NK-92 treated with Interleukin-12 subunit alpha and Interleukin-12 subunit beta, amount 100 ng/mL, for 24 hours (cell line): ENCODE results near the gene STING1.
A peak's percentile ranks its signal among the peaks of the same experiment; 100 is the strongest.
"Not testable (repeated sequence)": the region's sequence is repeated elsewhere in the genome, so short reads cannot be mapped to it uniquely, and the experiment has no call there.

ENCODE experiments used
- DNase-seq: peaks from one replicate; lab custom pipeline; 2025; lab: John Stamatoyannopoulos, UW

STING1 gene

DNA sequence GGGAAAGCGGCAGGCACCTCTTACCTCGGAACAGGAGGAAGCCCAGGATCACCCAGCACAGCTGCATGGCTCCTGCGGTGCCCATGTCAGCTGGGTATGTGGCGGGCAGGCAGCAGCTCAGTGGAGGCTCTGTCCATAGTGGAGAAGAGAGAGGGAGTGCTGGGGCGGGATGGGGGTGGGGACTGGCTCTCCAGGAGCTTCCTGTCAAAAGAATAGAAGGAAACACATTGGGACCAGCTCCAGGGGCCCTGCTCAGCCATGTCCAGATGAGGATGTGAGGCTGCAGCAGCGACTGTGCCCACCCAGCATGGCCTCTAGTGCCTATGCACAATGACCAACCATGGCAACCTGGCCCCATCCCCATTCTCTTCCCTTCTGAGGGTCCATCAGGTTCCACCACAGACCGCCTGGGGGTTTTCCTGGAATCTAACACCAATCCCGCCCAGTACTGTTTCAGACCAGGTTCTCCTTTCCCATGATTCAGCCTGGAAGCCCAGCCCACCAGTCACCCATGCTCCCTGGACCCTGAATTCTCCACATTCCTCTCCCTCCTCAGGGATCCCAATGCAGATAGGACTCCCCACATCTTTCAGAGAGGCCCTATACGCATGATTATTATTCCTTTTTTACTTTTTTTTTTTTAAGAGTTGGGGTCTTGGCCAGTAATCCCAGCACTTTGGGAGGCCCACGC is 19.8 kb downstream of the STING1 start, which contains the start of gene ECSCR:
ECSCR (minus strand) TSS at position 158 of the 691 bp plus-strand sequence; CDS start at position 85, 73 bp downstream.
- no peak for DNase-seq

DNA sequence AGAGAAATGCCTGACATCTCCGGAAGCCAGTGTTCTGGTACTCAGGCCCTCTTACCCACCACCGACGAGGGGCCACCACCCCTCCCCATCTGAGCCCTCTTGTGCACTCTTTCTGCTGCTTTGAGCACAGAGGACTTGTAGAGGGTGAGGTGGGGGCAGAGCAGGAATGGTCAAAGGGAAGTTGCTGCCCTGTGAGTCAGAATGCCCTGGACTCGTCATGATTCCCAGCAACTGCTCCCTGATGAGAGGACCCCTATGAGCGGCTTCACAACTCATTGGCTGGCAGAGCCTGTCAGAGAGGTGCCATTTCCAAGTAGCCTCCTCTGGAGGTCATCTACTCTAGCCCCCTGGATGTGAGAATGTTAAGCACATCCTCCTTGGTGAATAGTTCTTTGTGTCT is 20.9 kb downstream of the STING1 start:
- no peak for DNase-seq

DNA sequence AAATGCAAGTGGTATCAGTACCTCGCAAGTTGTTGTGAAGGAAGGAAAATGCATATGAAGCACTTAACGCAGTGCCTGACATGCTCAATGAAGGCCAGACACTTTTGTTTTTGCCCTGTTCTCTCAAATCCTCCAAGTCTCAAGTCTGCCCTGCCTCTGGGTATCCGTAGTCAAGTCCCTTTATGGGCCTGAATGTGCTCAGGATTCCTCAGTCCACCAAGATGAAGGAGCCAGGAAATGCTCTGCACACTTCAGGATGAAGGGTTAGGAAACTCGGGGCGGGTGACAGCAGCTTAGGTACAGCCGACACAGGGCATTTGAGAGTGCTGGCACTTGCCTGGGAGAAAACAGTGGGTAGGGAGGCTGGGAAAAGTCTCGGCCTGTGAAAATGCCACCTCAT is 21.4 kb downstream of the STING1 start:
- DNase-seq: no peak

DNA sequence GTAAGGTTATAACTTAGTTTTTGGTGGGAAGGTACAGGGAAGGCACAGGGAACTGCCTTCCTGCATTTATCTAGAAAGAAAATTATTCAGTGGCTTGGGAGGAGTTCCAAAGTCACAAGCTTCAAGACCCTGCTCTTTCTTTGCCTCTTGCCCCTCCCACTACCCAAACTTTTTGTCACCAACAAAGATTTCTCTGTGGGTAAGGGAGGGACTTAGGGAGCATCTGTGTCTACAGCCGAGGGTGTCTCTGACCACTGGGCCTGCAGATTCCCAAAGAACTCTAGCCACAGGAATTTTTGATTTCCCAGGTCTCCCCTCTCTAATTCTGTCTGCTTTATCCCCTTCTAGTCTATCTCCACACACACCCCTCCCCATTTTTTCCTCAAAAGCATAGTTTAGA is 22.1 kb downstream of the STING1 start:
- no peak for DNase-seq

DNA sequence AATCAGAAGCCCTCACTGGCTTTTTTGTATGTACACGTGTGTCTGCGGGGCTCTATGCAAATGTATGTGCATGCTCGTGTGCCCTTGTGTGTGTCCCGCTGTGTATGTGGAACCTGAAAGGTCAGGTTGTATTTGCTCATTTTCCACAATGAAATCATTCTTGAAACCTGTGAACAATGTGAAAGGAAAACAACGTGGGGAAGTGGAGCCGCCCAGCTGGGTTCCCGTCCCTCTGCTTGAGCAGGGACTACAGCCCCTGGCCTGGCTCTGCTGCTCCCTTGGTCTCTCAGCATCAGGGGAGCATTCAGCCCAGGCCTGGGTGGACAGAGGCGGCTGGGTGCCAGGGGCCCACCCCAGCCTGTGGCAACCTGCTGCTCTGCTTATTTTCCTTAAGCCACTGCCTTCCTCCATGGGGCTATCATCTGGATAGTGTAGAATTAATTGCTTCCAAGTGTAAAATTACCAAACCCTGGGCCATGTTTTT is 23.1 kb downstream of the STING1 start:
- DNase-seq: peak; percentile 14

DNA sequence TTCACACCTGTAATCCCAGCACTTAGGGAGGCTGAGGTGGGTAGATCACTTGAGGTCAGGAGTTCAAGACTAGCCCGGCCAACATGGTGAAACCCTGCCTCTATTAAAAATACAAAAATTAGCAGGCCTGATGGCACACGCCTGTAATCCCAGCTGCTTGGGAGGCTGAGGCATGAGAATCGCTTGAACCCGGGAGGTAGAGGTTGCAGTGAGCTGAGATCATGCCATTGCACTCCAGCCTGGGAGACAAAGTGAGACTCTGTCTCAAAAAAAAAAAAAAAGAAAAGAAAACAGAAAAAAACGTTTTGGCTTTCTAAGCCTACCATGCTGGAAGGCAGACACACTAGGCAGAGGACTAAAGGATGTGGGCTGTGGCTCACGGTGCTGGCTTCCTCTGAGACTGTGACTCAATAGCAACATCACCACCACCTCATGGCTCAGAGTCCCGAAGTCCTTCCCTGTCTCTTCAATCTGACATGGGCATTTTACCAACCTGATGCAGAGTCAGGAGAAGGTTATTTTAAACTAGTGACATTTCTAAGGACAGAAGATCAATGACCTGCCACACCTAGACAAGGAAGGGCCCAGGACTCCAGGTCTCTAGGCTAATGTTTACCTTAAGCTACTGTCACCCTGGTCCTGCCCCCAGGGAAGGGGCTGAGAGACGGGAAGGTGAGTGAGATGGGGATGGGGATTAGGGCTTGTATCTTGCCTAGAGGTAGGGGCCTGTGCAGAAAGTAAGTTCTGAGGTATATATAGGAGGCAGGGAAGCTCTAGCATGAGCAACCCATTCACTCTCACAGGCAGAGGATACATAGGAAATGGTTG is 23.8 kb downstream of the STING1 start:
- DNase-seq: peak; percentile 74

DNA sequence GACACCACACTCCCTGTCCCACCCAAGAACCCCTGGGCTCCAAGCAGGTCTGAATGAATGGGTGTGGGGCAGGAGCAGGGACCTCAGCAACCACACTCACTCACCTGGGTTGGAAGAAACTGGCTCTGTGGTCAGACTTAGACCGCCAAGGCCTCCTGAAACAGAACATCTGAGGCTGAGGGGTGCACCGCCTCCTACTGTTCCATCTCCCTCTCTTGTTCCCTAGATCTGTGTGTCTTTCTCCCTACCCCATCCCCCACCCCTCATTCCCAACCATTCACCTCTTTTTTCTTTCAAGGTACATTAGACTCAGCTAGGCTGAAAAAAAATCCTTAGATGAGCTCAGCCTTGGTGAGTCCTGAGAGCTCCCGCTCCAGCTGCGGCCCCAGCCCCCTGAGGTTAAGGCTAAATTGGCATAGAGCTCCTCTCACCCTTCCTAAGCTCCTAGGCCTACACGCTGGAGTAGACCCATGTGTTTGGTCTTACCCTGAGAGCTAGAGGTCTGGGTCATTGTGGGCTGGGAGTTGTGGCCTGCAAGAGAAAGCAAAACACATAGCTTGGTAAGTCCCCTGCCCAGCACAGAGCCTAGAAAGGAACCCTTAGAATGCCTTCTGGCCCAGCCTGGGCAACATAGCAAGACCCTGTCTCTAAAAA is 24.8 kb downstream of the STING1 start:
- DNase-seq: peak; percentile 18

DNA sequence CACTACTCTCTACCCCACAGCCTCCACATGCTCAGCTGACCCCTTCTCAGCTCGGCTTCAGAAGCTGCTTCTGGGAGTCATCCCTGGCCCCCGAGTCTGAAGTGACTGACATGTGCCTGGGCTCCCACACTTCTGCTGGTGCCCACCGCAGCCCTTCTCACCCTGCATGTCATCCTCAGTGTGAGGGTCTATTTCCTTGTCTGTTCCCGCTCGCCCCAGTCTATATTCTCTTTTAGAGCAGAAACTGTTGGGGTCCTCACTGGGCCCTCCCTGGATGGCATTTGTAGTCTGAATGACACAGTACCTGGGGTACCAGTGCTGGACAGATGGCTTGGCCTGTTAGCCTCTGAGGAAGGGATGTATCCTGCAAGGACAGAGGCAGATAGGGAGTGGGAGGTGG is 25.3 kb downstream of the STING1 start:
- DNase-seq: no peak

DNA sequence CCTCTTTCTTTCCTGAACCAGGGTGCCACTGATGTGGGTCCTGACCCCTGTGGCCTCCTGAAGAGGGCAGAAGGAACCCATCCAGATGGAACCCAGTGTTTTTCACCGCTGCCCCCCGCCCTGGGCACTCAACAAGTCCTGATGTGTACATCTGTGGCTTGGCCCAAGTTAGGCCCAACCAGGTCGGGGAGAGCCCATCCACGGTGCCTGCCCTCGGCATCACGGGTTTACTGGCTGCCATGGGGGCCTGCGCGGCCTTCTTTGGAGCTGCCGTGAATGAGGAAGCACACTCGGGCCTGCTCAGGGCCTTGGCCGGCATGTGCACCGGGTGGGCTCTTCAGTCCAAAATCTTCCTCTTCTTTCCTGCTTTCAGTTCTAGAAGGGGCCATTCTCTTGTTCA is 25.8 kb downstream of the STING1 start:
- no peak for DNase-seq

DNA sequence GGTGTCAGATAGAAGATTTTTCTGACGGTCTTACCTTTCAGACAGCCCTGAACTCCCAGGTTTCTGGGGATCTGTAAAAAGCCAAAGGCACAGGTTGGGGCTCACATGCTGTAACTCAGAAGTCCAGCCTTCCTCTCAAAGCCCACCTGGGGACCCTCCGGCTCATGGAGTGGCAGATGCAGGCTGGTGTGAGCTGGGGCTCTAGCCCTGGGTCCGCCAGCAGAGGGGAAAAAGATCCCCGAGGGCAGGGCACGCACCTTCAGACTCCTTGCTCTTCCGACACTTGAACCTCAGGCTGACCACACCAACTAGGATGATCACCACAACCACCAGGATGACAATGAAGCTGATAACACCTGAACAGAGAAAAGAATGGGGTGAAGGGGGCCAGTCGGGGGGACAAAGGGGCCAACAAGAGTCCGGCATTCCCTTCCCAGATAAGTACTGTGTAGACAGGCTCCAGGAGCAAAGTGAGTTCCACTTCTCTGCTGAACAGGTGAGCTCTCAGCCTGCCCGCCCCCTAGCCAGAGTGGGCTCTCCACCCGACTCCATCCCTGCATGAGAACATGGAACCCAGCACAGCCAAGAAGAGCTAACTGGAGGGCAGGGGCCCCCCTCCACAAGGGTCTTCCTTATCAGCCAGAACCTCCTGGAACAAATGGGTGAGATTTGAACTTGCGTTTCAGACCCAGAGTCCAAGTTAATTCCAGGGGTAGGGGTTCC is 27.8 kb downstream of the STING1 start:
- no peak for DNase-seq

DNA sequence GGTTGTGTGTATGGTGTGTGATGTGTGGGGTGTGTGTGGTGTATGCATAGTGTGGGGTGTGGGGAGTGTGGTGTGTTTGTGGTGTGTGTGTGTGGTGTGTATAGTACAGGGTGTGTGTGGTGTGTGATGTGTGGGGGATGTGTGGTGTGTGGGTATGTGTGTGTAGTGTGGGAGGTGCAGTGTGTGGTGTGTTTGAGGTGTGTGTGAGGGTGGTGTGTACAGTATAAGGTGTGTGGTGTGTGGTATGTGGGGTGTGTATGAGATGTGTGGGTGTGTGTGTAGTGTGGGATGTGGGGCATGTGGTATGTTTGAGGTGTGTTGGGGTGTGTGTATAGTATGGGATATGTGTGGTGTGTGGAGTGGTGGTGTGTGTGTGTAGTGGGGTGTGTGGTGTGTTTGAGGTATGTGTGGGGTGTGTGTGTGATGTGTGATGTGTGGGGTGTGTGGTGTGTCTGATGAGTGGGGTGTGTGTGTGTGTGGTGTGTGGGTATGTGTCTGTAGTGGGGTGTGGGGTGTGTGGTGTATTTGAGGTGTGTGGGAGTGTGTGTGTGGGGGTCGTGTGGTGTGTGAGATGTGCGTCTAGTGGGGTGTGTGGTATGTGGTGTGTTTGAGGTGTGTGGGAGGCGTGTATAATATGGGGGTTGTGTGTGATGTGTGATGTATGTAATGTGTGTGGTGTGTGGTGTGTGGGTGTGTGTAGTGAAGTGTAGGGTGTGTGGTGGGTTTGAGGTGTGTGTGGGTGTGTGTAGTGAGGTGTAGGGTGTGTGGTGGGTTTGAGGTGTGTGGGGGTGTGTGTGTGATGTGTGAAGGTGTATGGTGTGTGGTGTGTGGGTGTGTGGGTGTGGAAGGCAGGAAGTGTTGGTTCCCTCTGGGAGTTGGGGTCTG is 28.6 kb downstream of the STING1 start:
- peak; percentile 21 for DNase-seq

DNA sequence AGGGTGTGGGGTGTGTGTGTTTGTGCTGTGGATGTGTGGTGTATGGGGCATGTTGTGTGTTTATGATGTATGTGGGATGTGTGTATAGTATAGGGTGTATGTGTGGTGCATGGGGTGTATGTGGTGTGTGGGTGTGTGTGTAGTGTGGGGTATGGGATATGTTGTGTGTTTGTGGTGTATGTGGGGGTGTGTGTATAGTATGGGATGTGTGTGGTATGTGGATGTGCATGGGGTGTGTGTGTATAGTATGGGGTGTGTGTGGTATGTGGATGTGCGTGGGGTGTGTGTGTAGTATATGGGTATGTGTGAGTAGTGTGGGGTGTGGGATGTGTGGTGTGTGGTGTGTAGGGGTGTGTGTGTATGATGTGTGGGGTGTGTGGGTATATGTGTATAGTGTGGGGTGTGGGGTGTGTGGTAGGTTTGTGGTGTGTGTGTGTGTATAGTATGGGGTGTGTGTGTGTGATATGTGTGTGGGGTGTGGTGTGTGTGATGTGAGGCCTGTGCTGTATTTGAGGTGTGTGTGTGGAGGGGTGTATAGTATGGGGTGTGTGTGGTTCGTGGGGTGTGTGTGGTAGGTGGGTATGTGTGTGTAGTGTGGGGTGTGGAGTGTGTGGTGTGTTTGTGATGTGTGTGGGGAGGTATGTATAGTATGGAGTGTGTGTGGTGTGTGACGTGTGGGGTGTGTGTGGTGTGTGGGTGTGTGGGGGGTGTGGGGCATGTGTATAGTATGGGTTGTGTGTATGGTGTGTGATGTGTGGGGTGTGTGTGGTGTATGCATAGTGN is 30.5 kb downstream of the STING1 start:
- no peak for DNase-seq

DNA sequence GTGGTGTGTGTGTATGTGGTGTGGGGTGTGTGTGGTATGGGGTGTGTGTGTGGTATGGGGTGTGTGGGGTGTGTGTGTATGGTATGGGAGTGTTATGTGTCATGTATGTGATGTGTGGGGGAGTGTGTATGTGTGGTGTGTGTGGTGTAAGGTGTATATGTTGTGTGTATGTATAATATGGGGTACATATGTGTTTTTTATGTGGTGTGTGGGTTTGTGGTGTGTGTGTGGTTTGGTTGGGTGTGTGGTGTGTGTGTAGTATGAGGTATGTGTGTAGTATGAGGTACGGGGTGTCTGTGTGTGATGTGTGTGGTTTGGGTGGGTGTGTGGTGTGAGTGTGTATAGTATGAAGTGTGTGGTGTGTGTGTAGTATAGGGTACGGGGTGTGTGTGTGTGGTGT is 31.4 kb downstream of the STING1 start:
- no peak for DNase-seq

DNA sequence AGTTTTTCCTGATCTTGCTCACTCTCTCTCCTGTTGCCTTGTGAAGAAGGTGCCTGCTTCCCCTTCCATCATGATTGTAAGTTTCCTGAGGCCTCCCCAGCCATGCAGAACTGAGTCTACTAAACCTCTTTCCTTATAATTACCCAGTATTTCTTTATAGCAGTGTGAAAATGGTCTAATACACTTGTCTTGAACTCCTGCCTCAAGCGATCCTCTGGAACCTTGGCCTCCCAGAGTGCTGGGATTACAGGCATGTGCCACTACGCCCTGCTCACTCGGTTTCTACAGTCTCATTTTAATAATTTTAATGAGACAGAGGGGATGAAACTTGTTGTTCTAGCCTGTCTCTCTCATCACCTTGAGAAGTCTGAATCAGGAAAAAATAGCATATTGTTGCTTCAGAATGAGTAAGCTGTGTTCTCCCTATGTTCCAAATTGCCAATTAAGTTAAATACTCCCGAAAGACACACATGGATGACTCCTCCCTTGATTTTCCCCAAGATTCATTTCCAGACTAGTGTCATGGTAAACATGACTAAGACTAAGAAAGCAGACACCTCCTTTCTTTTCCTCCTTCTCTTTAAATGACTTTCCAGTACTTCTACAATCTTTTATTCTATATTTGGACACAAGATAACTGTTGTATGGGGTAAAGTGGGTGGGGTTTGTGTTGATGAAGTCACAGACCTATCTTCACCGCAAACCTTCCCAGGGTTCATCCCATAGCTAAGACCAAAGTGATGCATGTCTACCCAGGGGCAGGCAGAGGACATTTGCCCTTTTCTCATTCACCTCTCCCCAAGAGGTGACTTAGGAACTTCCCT is 35.4 kb downstream of the STING1 start:
- DNase-seq: no peak

DNA sequence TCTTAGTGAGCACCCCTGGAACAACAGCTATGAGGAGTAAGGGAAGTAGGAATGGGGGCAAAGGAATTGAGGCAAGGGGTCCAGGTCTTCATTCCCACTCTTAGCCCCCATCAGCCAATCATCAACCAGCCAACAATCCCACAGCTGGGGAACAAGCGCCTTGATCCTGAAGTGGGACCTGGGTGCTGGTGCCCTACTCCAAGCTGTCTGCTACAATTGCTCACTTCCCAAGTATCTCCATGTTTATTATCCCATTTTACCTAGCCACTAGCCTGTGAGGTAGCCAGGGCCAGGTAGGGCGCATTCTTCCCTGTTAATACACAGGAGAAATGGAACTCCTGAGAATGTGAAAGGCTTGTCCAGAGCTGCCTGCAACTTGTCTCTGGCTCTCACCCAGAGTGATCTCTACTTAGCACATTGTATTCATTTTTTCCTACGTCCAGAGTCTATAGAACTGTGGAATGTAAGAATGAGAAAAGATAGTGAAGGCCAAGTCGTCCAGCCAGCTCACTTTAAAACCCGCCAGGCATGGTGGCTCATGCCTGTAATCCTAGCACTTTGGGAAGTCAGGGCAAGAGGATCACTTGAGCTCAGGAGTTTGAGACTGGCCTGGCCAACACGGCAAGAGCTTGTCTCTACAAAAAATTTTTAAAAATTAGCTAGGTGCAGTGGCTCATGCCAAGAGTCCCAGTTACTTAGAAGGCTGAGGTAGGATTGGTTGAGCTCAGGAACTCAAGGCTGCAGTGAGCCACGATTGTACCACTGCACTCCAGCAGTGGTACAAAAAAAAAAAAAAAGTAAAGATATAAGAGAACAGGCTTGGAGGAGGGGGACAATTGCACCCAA is 37.0 kb downstream of the STING1 start:
- no peak for DNase-seq

DNA sequence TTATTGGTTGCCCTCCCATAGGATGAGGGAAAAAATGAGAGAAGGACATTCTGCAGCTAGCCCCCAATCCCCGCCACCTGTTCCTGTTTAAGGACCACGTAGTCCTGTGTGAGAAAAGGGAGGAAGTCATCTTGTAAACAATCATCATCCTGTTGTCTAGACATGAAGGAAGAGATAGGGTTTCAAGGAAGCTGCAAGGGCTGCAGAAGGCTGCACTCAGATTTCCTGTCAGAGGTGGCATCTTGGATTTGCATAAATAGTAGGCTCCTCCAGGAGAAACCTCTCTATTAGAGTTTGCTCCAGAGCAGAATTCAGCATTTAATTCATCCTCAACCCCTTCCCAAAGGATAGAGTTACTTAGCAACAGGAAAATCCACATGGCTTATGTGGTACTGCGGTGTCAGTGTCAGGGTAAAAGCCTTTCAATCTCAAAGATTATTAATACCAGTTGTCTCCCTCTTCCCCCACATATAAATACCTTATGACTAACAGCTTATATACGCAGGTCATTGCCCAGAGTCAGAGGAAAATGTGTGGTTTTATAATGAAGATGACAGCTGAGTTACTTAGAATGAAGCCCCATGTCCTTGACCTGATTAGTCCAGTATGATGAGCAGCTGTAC is 38.6 kb downstream of the STING1 start:
- no peak for DNase-seq

DNA sequence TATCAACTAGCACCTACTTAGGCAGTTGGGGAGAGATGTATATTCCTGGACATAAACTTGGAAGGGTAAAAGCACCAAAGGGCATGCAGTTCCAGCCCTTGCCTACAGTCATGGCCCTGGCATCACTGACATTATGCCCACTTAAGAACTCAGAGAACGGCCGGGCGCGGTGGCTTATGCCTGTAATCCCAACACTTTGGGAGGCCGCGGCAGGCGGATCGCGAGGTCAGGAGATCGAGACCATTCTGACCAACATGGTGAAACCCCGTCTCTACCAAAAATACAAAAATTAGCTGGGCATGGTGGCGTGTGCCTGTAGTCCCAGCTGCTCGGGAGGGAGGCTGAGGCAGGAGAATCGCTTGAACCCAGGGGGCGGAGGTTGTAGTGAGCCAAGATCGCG is 42.1 kb downstream of the STING1 start:
- not testable (repeated sequence) for DNase-seq
